Activated CD4-positive, CD25-positive, alpha-beta regulatory T cell treated with anti-CD3 and anti-CD28 coated beads, Interleukin-2, amount 50 U/mL, for 24 hours (primary cell): Measurements from ENCODE around the gene PEF1.

Experiments used
- ATAC-seq, 2 donors: fragments of 150-1000 bp; cut with Tn5 transposase; one replicate each; pipeline ENCODE4 v1.10.0; 2021; ENCODE audit warnings: mild to moderate bottlenecking in 1 of 2, moderate library complexity in 1 of 2

PEF1 gene

DNA sequence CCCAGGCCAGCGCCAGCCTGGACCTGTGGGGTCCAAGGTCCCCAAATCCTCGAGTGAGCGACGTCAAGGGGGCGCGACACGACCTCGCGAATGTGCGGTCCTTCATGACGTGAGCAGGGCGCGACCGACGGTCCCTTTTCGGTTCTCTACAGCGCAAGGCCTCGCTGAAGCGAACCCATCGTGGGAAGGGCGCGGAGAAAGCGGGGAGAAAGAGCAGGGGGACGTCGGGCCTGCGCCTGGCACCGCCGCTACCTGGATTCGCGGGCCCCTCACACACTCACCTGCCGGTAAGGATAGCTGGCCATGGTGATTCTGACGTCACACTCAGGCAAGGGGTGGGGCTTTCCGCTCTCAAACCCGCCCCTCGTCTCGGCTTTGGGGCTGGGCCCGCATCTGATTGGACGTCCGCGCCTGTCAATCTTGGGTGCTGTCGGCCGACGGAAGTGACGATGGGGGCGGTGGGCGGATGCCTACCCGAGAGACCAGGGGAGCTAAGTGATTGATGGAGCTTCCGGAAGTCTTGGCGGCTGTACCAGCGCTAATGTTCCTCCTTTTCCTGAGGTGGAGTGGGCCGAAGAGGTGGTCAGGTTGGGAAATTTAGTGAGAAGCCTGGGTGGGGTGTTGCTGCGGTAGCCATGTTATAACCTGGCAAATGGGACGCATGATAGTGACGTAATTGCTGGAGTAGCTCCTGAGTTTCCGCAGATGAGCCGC is at the start of gene PEF1:
TSS of gene PEF1 (minus strand) at position 317 of the 714 bp plus-strand sequence. CDS start at position 305, 12 bp downstream.
- ATAC-seq = peak; percentile 91 to 92

DNA sequence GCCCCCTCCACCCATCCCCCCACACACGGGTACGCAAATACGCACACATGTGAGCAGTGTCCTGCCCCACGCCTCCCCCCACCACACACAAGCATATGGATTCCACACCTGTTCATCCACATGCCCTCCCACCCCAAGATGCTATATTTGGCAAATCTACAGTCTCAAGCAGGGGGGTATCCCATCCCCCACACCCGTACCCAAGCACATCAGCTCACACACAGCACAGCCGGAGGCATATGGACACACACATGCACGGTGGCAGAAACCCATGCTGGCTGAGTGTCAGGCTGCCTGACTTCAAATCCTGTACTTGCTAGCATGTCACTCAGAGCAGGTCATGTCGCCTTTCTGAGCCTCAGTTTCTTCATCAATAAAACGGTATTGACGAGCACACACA is 48.6 kb upstream of the PEF1 start:
- no peak for ATAC-seq

- no peak for ATAC-seq
Observed at GRCh38 chr1:31691951-31692350, 47.3 kb upstream of the PEF1 start.

- no peak for ATAC-seq
Observed at GRCh38 chr1:31691446-31691845, 46.8 kb upstream of the PEF1 start.

GRCh38 chr1:31690921-31691320 is 46.2 kb upstream of the PEF1 start:
- no peak for ATAC-seq

DNA sequence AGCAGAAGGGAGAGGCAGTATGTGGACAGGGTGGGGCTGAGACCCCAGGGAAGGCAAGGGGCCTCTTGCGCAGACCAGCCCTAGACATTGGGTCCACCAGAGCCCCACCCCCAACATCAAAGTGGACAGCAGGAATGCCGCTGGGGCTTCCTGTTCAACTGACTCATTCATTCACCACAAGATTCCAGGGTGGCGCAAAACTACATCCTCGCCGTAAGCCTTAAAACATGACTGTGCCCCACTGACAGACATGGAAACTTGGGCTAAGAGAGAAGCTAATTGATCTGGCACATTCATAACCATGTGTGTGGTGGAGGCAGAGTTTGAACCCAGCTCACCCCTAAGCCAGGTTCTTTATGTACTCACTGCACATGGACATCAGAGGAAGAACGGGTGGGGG is 45.2 kb upstream of the PEF1 start:
- no peak for ATAC-seq

DNA sequence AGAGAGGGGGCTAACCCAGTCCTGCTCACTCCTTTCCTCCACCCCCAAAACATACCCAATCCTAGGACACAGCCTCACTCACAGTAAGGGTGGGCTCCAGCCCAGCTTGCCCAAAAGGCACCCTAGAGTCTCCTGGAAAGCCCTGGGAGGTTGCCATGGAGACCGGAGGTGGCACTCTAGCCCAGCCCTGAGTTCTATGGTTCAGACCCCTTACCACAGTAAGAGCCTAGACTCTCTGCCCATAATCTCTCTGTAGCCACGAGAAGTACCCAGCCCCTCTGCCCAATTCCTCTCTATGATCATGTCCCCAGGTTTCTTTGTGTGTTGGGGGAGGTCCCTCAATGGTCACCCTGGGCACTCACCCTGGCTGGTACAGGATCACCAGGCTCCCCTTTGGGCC is 44.7 kb upstream of the PEF1 start:
- ATAC-seq = no peak

GRCh38 chr1:31688233-31688918 is 43.7 kb upstream of the PEF1 start:
- ATAC-seq = no peak

DNA sequence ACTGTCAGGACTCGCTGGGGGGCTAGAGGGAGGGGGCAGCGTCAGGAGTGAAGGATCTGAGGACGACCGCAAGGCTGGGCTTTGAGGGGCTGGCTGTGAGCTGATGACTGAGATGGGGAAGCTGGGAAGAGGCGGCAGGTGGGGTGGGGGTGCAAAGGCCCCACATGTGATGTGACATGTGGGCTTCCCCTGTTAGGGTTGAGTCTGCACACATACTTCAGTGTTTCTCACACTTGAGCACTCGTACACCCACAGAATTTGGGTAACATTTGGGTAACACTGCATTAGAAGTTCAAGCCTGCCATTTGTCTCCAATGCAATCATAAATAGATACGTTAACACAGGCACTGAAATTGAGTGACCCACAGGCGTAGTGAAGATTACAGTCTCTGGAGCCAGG is 42.9 kb upstream of the PEF1 start:
- no peak for ATAC-seq

DNA sequence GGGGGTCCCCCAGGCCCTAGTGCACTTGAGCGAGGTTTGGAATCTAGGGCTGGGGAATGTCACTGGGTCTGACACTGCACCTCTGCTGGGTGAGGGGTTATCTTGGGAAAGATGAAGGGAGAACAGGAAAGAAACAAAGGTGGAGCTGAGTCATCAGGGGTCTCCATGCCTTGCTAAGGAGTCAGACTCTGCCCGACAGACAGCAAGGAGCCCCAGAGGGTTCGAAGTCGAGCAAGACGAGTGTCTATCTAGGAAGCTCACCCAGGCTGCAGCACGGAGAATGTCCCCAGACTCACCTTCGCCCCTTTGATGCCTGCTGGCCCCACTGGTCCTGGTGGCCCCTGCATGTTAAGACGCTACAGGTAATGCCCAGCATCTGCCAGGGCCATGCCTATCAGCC is 41.1 kb upstream of the PEF1 start:
- no peak for ATAC-seq

DNA sequence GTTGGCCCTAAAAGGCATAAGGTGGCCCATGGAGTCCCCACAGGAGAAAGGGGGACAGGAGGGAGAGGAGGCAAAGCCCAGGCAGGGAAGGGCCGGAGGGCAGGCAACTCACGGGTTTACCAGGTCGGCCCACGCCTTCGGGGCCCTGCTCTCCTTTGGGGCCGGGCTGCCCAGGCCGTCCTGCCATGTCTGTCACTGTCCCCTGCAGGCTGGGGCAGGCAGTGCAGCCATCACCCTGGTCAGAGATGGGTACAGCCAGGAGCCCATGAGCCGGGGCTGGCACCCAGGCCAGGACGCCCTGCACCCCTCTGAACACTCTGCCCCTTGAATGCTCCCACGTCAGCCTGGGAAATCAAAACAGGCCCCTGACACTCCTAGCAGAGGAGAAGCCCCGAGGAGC is 39.3 kb upstream of the PEF1 start:
- no peak for ATAC-seq

DNA sequence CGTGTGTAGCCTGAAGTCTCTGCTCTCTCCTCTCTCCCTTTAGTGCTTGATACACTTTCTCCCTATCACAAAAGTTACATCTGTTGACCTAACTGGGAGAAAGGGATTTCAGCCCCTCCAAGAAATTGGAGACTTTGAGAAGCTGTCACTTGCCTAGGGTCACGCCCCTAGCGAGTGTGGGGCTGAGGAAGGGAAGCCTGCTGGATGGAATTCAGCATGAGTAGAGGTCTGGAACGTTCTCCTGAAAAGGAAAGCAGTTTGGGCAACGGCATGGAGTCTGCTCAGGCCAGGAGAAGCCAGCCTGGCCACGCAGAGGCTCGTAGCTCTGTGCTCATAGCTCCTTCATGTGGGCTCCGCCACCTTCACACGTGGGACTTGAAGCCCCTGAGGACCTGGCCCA is 36.7 kb upstream of the PEF1 start:
- no peak for ATAC-seq

GRCh38 chr1:31679676-31680230 is 35.1 kb upstream of the PEF1 start:
- ATAC-seq = no peak

DNA sequence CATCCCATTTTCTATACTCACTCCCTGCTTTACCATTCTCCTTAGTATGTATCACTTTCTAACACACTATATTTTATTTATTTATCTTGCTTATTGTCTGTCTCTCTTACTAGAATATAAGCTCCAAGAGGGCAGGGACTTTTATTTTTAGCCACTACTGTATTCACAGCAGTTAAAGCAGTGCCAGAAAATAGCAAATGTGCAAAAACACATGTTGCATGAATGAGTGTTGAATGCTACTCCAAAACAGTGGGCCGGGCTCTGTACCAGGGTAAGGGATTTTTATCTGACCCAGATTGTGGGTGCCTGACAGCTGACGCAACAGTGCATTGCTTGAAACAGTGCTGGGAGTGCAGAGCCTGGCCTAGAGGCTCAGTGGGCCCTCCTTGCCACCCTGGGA is 34.4 kb upstream of the PEF1 start:
- no peak for ATAC-seq

GRCh38 chr1:31678681-31679080 is 34.0 kb upstream of the PEF1 start:
- ATAC-seq = no peak

- ATAC-seq = no peak
Observed at GRCh38 chr1:31677949-31678348, 33.3 kb upstream of the PEF1 start.

GRCh38 chr1:31677401-31677800 is 32.7 kb upstream of the PEF1 start:
- ATAC-seq = no peak

- ATAC-seq = no peak
Observed at GRCh38 chr1:31675756-31676155, 31.1 kb upstream of the PEF1 start.

DNA sequence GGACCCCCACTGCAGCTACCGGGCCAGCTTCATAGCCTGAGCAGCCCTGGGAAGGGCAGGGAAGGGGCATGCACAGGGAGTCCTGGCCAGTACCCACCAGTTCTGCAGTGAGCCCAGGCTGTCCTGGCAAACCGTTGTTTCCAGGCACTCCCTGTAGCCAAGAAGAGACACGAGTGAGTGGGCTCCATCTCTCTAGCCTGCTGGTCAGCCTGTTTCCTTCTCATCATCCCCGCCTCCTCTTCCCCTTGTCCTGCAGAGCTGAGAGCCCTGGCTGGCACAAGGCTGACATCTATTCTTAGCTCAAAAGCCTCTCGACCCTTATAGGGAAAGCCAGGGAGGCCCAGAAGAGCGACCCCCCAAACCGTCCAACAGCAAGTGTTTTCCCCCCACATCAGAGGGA is 30.5 kb upstream of the PEF1 start:
- ATAC-seq = no peak

- ATAC-seq = no peak
Observed at GRCh38 chr1:31674626-31675025, 29.9 kb upstream of the PEF1 start.

DNA sequence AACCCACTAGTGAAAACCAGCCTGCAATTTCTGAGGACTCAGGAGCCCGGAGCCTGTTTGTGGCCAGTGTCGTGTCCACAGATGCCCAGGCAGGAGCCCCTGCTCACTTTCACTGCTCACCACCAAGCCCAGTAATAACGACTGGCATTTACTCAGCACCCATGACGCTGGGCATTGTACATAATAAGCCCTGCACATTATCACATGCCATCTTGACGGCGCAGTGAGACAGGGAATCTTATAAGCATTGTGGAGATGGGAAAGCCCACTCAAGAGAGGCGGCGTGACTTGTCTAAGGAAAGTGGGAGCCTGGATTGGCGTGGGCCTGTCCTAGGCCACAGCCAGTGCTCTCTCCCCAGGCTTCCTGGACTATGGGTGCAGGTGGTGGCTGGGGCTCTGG is 28.8 kb upstream of the PEF1 start:
- ATAC-seq = no peak

- ATAC-seq = no peak
Observed at GRCh38 chr1:31672986-31673385, 28.3 kb upstream of the PEF1 start.

DNA sequence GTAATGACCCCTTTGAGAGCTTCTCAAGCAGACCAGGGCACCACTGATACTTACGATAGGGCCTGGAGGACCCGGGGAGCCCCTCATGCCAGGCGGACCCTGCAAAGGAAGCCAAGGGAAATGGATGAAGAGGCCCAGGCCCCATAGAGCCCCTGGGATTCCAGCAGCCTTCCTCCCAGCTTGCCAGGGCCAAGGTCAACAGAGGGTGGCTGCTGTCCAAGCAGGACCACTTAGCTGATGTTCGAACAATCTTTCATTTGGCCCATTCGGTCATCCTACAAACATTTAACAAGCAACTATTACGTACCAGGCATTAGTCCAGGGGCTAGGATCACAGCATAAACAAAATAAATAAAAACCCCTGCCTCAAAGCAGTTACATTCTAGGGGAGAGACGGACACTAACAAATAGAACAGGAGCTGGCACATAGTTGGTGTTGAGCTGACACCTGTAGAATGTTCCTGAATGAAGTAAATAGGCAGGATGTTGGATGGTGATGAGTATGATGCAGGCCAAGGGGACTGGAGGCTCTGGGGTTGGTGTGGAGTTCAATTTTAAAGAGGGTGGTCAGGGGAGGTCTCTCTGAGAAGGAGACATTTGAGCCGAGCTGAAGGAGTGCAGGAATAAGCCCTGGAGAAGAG is 27.0 kb upstream of the PEF1 start:
- no peak for ATAC-seq

- no peak for ATAC-seq
Observed at GRCh38 chr1:31671147-31671546, 26.5 kb upstream of the PEF1 start.
